H1 (cell line): Measurements from ENCODE around the gene COL9A2. TPM values are rescaled to one million over a fixed set of nuclear protein-coding genes. Genes with fewer than 3 reads are reported as not detected.

Experiments used
- CTCF ChIA-PET: fragments of 300-600 bp; sonication (Branson Sonifier 250); formaldehyde crosslinking; loops from one replicate; lab custom pipeline; 2021; ENCODE audit not compliant: partially characterized antibody; lab: Charles Lee
- POLR2A ChIA-PET: fragments of 300-600 bp; sonication (Branson Sonifier 250); formaldehyde crosslinking; loops from one replicate; lab custom pipeline; 2021; ENCODE audit warnings: inconsistent platforms; ENCODE audit not compliant: partially characterized antibody; lab: Charles Lee
- DNase-seq, 2 experiments: peaks; one replicate each; pipeline versions ENCODE4 v3.0.0 to v3.0.0-alpha.2; 2010 to 2022; ENCODE audit warnings: low spot score in 2 of 2, low read depth in 1 of 2, mixed read lengths in 1 of 2
- FAIRE-seq: peaks from 2 replicates; lab custom pipeline; 2011; peaks lifted over from hg19 to GRCh38; lab: Jason Lieb, UNC
- H2AFZ ChIP-seq: 2 replicates; pipeline ENCODE4 v1.8.1; 2012; ENCODE audit warnings: low read length, inconsistent platforms
- H2AK5ac ChIP-seq: 2 replicates; pipeline ENCODE4 v1.6.1; 2013; ENCODE audit warnings: low read depth, low read length
- H2BK120ac ChIP-seq: replicated peaks from 2 replicates; pipeline ENCODE3; 2013; ENCODE audit warnings: low read depth, low read length, inconsistent platforms
- H2BK12ac ChIP-seq: 2 replicates; pipeline ENCODE4 v1.6.1; 2013; ENCODE audit warnings: low read depth, low read length
- H2BK15ac ChIP-seq: 2 replicates; pipeline ENCODE4 v1.6.1; 2013; ENCODE audit warnings: low read length
- H2BK20ac ChIP-seq: 2 replicates; pipeline ENCODE4 v1.6.1; 2013; ENCODE audit warnings: low read length
- H2BK5ac ChIP-seq: 2 replicates; pipeline ENCODE4 v1.6.1; 2013; ENCODE audit warnings: low read depth, low read length
- H3K14ac ChIP-seq: 2 replicates; pipeline ENCODE4 v1.6.1; 2013; ENCODE audit warnings: inconsistent platforms; ENCODE audit not compliant: insufficient read length
- H3K18ac ChIP-seq: 2 replicates; pipeline ENCODE4 v1.6.1; 2013; ENCODE audit warnings: low read length; ENCODE audit errors: extremely low read depth
- H3K23ac ChIP-seq: 2 replicates; pipeline ENCODE4 v1.6.1; 2013; ENCODE audit warnings: inconsistent platforms; ENCODE audit not compliant: insufficient read length
- H3K23me2 ChIP-seq: 2 replicates; pipeline ENCODE4 v1.6.1; 2013; ENCODE audit warnings: low read depth, low read length
- H3K27ac ChIP-seq: 2 replicates; pipeline ENCODE4 v1.6.1; 2011; ENCODE audit warnings: low read depth, low read length, inconsistent platforms
- H3K27me3 ChIP-seq, 4 experiments: replicated peaks in 1 of 4; 1 replicate in 1 of 4; 2 replicates in 3 of 4; pipeline versions ENCODE4 v1.6.1 to v1.8.1; 2011 to 2013; ENCODE audit warnings: low read length in 3 of 4, mild to moderate bottlenecking in 3 of 4, inconsistent platforms in 2 of 4, mixed read lengths in 2 of 4, moderate library complexity in 1 of 4; ENCODE audit not compliant: control insufficient read depth in 3 of 4, insufficient read depth in 3 of 4; ENCODE audit errors: extremely low read depth in 1 of 4
- H3K36me3 ChIP-seq, 4 experiments: 2 replicates each; pipeline versions ENCODE4 v1.6.1 to v1.8.1; 2011 to 2013; ENCODE audit warnings: mild to moderate bottlenecking in 4 of 4, low read length in 3 of 4, moderate library complexity in 2 of 4, control low read depth in 1 of 4, inconsistent platforms in 1 of 4; ENCODE audit not compliant: insufficient read depth in 4 of 4, control insufficient read depth in 2 of 4
- H3K4ac ChIP-seq: replicated peaks from 2 replicates; pipeline ENCODE3; 2013; ENCODE audit warnings: low read length, low read depth, mixed read lengths, inconsistent platforms; ENCODE audit not compliant: insufficient read length
- H3K4me1 ChIP-seq, 4 experiments: replicated peaks in 1 of 4; 1 replicate in 1 of 4; 2 replicates in 3 of 4; pipeline versions ENCODE4 v1.6.1 to v1.8.1; 2011 to 2013; ENCODE audit warnings: low read length in 3 of 4, inconsistent platforms in 2 of 4, mixed read lengths in 1 of 4; ENCODE audit not compliant: insufficient read depth in 4 of 4, control insufficient read depth in 3 of 4
- H3K4me2 ChIP-seq, 2 experiments: 2 replicates each; pipeline versions ENCODE4 v1.6.1 to v1.8.1; 2011 to 2013; ENCODE audit warnings: low read depth in 2 of 2, low read length in 2 of 2, control low read depth in 1 of 2, inconsistent platforms in 1 of 2, mild to moderate bottlenecking in 1 of 2; ENCODE audit not compliant: insufficient read depth in 1 of 2
- H3K4me3 ChIP-seq, 4 experiments: fragments of 200-600, 300-600 bp in 1 of 4; sonication (generic), shearing (Covaris generic), sonication (Bioruptor Twin) in 1 of 4; 2 replicates each; pipeline versions ENCODE4 v1.5.1 to v1.8.1; 2011 to 2016; ENCODE audit warnings: low read length in 4 of 4, low read depth in 3 of 4, control low read depth in 2 of 4, inconsistent platforms in 2 of 4, mild to moderate bottlenecking in 2 of 4, mixed read lengths in 1 of 4, moderate library complexity in 1 of 4; ENCODE audit not compliant: insufficient read depth in 2 of 4; ENCODE audit errors: extremely low read depth in 1 of 4
- H3K56ac ChIP-seq: replicated peaks from 2 replicates; pipeline ENCODE3; 2013; ENCODE audit warnings: low read depth, mild to moderate bottlenecking, mixed read lengths, low read length, inconsistent platforms; ENCODE audit not compliant: insufficient read length
- H3K79me1 ChIP-seq: 2 replicates; pipeline ENCODE4 v1.6.1; 2013; ENCODE audit warnings: low read depth, low read length, control low read depth
- H3K79me2 ChIP-seq, 2 experiments: 2 replicates each; pipeline versions ENCODE4 v1.6.1 to v1.8.1; 2012 to 2013; ENCODE audit warnings: low read length in 2 of 2, mild to moderate bottlenecking in 2 of 2, inconsistent platforms in 1 of 2; ENCODE audit not compliant: insufficient read depth in 2 of 2, control insufficient read depth in 1 of 2
- H3K9ac ChIP-seq, 4 experiments: replicated peaks in 1 of 4; 1 replicate in 1 of 4; 2 replicates in 3 of 4; pipeline versions ENCODE4 v1.6.1 to v1.8.1; 2011 to 2013; ENCODE audit warnings: low read depth in 3 of 4, low read length in 3 of 4, control low read depth in 2 of 4, mild to moderate bottlenecking in 2 of 4, moderate library complexity in 2 of 4, inconsistent platforms in 1 of 4; ENCODE audit errors: extremely low read depth in 1 of 4
- H3K9me3 ChIP-seq, 2 experiments: 2 replicates each; pipeline versions ENCODE4 v1.6.1 to v1.8.1; 2012 to 2013; ENCODE audit warnings: mild to moderate bottlenecking in 2 of 2, moderate library complexity in 2 of 2, control low read depth in 1 of 2, inconsistent platforms in 1 of 2, low read depth in 1 of 2, low read length in 1 of 2, mixed read lengths in 1 of 2; ENCODE audit not compliant: insufficient read depth in 2 of 2
- H4K20me1 ChIP-seq, 2 experiments: replicated peaks in 1 of 2; 2 replicates each; pipeline versions ENCODE3 to v1.8.1; 2011 to 2013; ENCODE audit warnings: inconsistent platforms in 2 of 2, low read length in 2 of 2, mild to moderate bottlenecking in 1 of 2; ENCODE audit not compliant: insufficient read depth in 2 of 2, control insufficient read depth in 1 of 2
- H4K5ac ChIP-seq: 2 replicates; pipeline ENCODE4 v1.6.1; 2013; ENCODE audit warnings: low read length, low read depth, mixed read lengths, inconsistent platforms; ENCODE audit not compliant: insufficient read length
- H4K8ac ChIP-seq: 2 replicates; pipeline ENCODE4 v1.8.0; 2013; ENCODE audit warnings: mild to moderate bottlenecking, moderate library complexity, low read length, inconsistent platforms; ENCODE audit not compliant: insufficient read depth; ENCODE audit errors: extremely low read depth
- H4K91ac ChIP-seq: replicated peaks from 2 replicates; pipeline ENCODE3; 2013; ENCODE audit warnings: low read length, mixed read lengths, inconsistent platforms; ENCODE audit not compliant: insufficient read length
- BRCA1 ChIP-seq: IDR thresholded peaks from 2 replicates; pipeline ENCODE4 v1.6.1; 2012; ENCODE audit warnings: low read depth, low read length, improper control_type of control experiment
- CBX5 ChIP-seq: fragments of 300-800, 300-1000 bp; sonication (generic); IDR thresholded peaks from 2 replicates; pipeline ENCODE4 v1.7.1; 2016; ENCODE audit warnings: antibody characterized with exemption, low read length, low read depth
- CTCF ChIP-seq, 3 experiments: IDR thresholded peaks; 1 replicate in 2 of 3; 2 replicates in 1 of 3; pipeline versions ENCODE4 v1.5.1 to v1.6.1; 2011; ENCODE audit warnings: low read length in 3 of 3, mild to moderate bottlenecking in 3 of 3, inconsistent platforms in 2 of 3, low read depth in 1 of 3, moderate library complexity in 1 of 3; ENCODE audit not compliant: insufficient read depth in 1 of 3; ENCODE audit errors: control extremely low read depth in 1 of 3
- JUND ChIP-seq: IDR thresholded peaks from 2 replicates; pipeline ENCODE4 v1.6.1; 2011; ENCODE audit warnings: mild to moderate bottlenecking, improper control_type of control experiment, low read length
- NANOG ChIP-seq: IDR thresholded peaks from 2 replicates; pipeline ENCODE4 v1.6.1; 2011; ENCODE audit warnings: low read length, low read depth, mild to moderate bottlenecking, inconsistent platforms; ENCODE audit not compliant: insufficient read depth, poor library complexity, severe bottlenecking
- POLR2AphosphoS5 ChIP-seq: IDR thresholded peaks from 2 replicates; pipeline ENCODE4 v1.6.1; 2011; ENCODE audit warnings: low read depth, low read length
- RXRA ChIP-seq: IDR thresholded peaks from 2 replicates; pipeline ENCODE4 v1.6.1; 2011; ENCODE audit warnings: low read depth, mild to moderate bottlenecking, low read length, moderate library complexity; ENCODE audit not compliant: insufficient read depth
- SIX5 ChIP-seq: IDR thresholded peaks from 2 replicates; pipeline ENCODE4 v1.6.1; 2011; ENCODE audit warnings: mild to moderate bottlenecking, low read depth, low read length
- SRF ChIP-seq: IDR thresholded peaks from 2 replicates; pipeline ENCODE4 v1.6.1; 2011; ENCODE audit warnings: mild to moderate bottlenecking, low read depth, low read length, moderate library complexity
- YY1 ChIP-seq: IDR thresholded peaks from 2 replicates; pipeline ENCODE4 v1.6.1; 2011; ENCODE audit warnings: low read depth, mild to moderate bottlenecking, low read length
- WGBS, 2 experiments: shearing (Covaris generic) in 1 of 2; methylation state at CpG; one replicate each; pipeline versions ENCODE4 v1.1.6 to v1.1.7; 2013 to 2015; ENCODE audit warnings: low lambda C conversion rate in 2 of 2, mixed read lengths in 2 of 2, inconsistent platforms in 1 of 2, low coverage in 1 of 2, missing lambda C conversion rate in 1 of 2; ENCODE audit not compliant: insufficient replicate concordance in 2 of 2, insufficient coverage in 1 of 2, insufficient read length in 1 of 2; ENCODE audit errors: extremely low coverage in 1 of 2, missing lambda C conversion rate in 1 of 2; 5-methylcytosine and 5-hydroxymethylcytosine counted together
- polyA plus RNA-seq, 7 experiments: library from polyadenylated mRNA; depleted of rRNA in 3 of 7; stranded (reverse) in 5 of 7; unstranded in 2 of 7; fragments of >200 nt in 5 of 7; fragments of 200-250 nt in 2 of 7; gene quantifications; 1 replicate in 5 of 7; 2 replicates in 1 of 7; 4 replicates in 1 of 7; pipeline versions ENCODE4 v1.2.1 to v1.2.3, GENCODE V29; 2011 to 2013; ENCODE audit warnings: missing spikeins in 2 of 7, mixed read lengths in 2 of 7
- total RNA-seq: library from RNA; stranded (reverse); fragmentation: NEBNext Ultra II Directional; extraction: Animal tissue kit (Norgen Biotek cat#: 25700); gene quantifications from 2 replicates; pipeline ENCODE4 v1.2.1, GENCODE V29; 2021

COL9A2 gene
- total and polyA plus RNA-seq, 2 of the 8 experiments (the other 6 are each of a cell fraction or from before 2014, with no cell fraction given): 3.2 to 3.3 TPM

DNA sequence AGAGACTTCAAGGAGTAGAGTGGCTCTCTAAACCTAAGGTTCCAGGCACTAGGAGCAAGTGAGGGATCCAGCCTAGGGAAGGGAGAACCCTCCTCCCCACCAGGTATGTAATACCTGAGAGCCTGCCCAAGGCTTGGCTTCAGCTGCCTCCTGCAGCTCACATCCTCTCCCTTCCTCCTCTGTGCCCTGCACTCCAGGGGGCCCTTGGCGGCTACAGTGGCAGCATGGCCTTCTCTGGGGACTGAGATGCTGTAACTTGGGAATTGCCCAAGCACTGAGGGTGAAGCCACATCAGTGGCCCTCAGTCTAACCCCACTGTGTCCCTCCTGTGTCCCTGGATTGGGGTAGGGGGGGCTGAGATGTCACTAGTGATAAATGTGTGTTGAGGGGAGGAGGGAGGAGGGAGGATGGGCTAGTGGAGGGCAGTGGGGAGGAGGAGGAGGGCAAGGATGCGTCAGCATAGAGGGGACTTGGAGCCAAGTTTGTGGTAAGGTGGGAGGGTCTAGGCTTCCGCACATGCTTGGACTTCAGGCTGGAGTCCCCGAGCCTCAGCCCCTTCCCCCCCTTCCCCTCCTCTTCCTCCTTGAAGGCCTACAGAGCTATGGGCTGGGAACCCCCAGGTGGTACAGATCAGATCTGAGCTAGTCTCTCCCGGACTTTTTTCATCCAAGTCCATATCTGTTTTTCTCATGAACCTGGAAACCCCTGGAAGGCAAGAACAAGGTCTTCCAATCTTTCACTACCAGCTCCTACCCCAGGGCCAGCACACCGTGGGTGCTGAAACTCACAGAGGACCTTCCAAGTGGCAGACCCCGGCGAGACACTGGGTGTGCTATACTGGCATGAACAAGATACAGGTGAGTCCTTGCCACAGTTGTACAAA is 17.5 kb downstream of the COL9A2 start:
- no peaks in the 10 kb centered on the region for H3K36me3 ChIP-seq
- H2BK5ac ChIP-seq: no peak overlapping the region; the same call in 1 of the 2 replicates
- no peaks in the 10 kb centered on the region for H3K79me1 ChIP-seq
- no peak overlapping the region for H4K91ac ChIP-seq
- no peaks in the 10 kb centered on the region for H3K23me2 ChIP-seq
- FAIRE-seq (no peak), DNase-seq (no peak)
- H3K18ac ChIP-seq: no peak overlapping the region
- H2BK15ac ChIP-seq: no peak overlapping the region
- no peak overlapping the region for H4K8ac ChIP-seq
- H2AFZ ChIP-seq: no peak overlapping the region
- 74% methylated on average over 7 of the region's 8 CpGs; no CpG with 5 or more reads in 1 of the 2 experiments for WGBS, 2 experiments
- H2BK20ac ChIP-seq: no peak overlapping the region
- H3K9me3 ChIP-seq: no peaks in the 10 kb centered on the region
- ChIA-PET POLR2A (interaction anchor here (1.0 kb wide), 1 partner anchor 35 kb away, joined by 3 read pairs; no protein-coding TSS in a partner anchor), CTCF (interaction anchor here (0.7 to 1.1 kb wide), 3 partner anchors 11 to 146 kb away, joined by 3 to 4 read pairs (median 4); no protein-coding TSS in a partner anchor)
- no peak overlapping the region for H4K5ac ChIP-seq
- H4K20me1 ChIP-seq: no peaks in the 10 kb centered on the region
- no peaks in the 10 kb centered on the region for H3K79me2 ChIP-seq
- H2BK12ac ChIP-seq: no peak overlapping the region
- H3K27me3 ChIP-seq: peaks cover 0 to 17% (median 8%) of the 10 kb centered on the region in 4 experiments; a peak in 4 of 7 replicates
- no peak overlapping the region for H3K27ac ChIP-seq
- H3K56ac ChIP-seq: no peak overlapping the region
- H3K4me3 ChIP-seq: no peak overlapping the region
- H2BK120ac ChIP-seq: no peak overlapping the region
- no peak overlapping the region for H3K14ac ChIP-seq
- no peak overlapping the region for H3K23ac ChIP-seq
- H2AK5ac ChIP-seq: no peak overlapping the region
- peaks cover 0 to 5% (median 0%) of the 10 kb centered on the region in 4 experiments; a peak in 5 of 7 replicates for H3K4me1 ChIP-seq
- H3K4ac ChIP-seq: no peak overlapping the region
- H3K9ac ChIP-seq: no peak overlapping the region
- H3K4me2 ChIP-seq: no peak overlapping the region
- no peak for TF ChIP-seq SIX5
- no peak for TF ChIP-seq YY1
- TF ChIP-seq CTCF (IDR thresholded peaks at IDR 0.05; ENCODE audit: control extremely low read depth in 1 of 3, insufficient read depth in 1 of 3, low read depth in 1 of 3, low read length in 3 of 3): no peak
- TF ChIP-seq BRCA1: no peak
- TF ChIP-seq JUND: no peak
- no peak for TF ChIP-seq POLR2AphosphoS5
- TF ChIP-seq CBX5: no peak
- no peak for TF ChIP-seq RXRA
- no peak for TF ChIP-seq SRF
- no peak for TF ChIP-seq NANOG
